GM11168 (cell line): ENCODE measurements around the gene EPHB1.
"Not testable (repeated sequence)": the region's sequence is repeated elsewhere in the genome, so short reads cannot be mapped to it uniquely, and the experiment has no call there.

Experiments
- in situ Hi-C: fragments of 300-500 bp; cut with MboI; formaldehyde crosslinking; loops from one replicate; pipeline ENCODE4 v1.12.0; 2022; ENCODE audit warnings: low sequenced_read_pairs; ENCODE audit not compliant: unreplicated experiment

The EPHB1 gene

DNA sequence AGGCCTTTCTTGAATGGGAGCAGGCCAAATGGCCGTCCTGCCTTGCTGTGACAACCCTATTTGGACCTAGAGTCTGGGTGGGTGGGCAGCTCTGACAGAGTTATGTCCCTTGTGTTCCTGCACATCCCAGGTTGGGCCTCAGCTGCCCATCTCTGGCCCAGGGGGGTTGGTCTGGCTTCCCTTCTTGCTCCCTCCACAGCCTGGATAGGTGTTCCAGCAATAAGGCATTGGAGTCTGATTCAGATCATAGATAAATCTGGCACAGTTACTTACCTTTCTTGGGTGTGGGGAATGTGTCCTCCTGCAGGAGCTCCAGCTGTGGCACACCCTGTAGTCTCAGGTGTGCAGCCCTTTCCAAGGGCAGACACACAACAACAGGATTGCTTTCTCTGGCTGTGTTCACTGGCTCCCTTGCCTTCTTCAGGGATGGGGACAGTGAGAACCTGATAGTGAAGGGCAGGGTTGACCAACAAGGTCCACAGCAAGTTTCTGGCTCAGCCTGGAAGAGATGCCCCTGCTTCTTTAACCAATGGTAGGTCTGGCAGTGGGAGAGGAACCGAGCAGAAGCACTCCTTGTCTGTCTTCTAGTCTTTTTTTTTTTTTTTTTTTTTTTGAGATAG, 177.9 kb downstream of the EPHB1 start:
- in situ Hi-C loops = no loop called here

DNA sequence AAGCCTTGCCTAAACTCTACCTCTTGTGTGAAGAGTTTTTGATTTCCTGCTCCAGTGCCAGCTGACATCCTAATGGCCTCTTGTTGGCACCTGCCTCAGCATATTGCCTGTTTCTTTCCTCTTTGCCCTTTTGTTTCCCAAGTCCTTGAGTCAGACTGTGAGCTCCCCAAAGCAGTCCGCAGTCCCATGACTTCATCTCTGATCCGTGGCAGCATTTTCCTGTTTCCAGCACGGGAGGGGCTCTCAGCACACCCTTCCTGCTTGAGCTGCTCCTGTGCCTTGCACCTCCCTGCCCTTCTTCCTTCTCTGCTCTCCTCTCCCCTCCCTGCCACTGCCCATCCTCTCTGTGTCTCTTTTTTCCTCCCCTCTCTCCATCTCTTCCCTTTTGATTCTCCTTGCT, 179.6 kb downstream of the EPHB1 start:
- in situ Hi-C loops = no loop called here

DNA sequence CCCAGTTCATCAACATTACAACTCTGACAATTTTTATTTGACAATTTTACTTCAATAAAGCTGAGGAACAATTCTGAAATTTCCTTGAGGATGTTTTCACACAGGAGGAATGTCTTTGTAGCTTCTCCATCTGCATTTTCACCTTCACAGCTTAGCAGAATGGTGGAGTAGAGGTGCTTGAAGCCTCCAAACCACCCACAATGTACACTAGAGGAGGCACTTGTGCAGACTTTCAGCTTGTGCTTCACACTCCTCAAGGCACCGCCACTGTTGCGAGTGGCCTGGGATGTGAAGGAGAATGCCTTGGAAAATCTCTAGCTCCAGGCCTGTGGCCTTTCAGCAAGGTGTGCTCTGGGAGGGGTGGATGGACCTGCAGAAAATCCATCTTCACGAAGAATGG, 181.9 kb downstream of the EPHB1 start:
- in situ Hi-C loops = no loop called here

DNA sequence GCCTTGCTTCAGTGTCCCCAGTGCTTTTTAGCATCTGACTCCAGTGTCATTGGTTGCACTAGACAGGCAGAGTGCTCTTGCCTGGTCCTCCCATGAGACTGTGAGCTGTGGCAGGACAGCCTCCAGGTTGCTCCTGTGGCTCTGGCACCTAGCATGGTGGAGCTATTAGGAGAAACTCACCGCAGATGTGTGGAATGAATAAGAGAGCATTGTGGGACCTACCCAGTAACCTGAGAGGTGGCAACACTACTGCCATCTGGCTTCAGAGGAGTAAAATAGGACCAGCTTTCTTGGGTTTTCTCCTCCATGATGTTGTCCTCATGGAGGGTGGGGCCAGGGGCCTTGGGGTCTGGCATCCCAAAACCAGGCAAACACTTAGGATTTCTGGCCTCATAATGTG, 183.6 kb downstream of the EPHB1 start:
- in situ Hi-C loops = no loop called here

DNA sequence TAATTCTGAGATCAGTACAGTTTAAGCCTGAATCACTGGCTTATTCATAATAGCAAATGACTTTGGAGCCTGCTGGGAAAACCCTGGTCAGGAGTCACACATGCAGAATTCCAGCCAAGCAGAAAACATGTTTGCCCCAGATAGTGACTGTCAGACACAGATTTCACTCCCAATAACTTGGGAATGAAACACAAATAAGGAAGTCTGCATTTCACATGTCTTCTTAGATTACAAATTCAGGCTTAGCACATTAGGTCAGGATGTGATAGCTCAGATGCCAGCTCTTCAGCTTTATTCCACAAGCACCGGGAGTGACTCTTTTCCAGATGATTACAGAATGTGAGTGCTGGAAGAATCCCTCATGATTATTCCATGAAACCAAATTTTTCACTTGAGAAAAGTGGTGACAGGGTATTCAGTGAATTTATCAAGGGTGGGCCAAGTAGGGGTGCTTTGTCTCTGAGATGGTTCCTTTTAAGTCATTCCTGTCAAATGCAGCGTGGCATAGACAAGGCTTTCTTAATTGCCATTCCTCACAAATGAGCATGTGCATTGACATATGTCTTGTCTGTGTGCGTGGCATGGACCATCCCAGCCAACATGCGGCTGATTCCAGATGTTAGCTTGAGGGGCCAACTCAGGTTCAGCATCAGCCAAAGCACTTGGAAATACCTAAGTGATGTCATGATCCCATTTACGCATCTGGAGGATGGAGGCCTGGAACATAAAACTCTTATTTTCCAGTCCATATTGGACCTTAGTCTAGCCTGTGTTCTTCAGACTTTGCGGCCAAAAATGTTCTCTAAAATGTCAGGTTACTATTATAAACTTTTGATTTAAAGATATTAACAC, 191.0 kb downstream of the EPHB1 start:
- in situ Hi-C loops = no loop called here

DNA sequence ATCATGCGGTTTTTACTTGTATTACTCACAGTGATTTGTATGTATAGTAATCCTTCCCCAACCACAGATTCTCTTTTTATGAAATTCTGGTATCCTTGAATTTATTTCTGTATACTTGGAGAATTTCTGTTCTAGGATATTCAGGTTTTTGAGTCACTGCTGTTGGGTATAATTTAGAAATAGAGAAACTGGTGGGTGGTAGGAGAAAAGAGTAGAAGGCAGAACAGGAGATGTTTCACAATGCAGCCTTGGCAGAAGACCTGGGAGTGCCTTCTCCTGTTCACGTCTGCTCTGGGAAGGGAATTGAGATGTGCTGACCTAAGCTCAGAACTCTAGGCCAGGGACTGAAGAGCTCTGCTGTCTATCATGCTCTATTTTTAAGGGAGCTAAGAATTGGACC, 193.6 kb downstream of the EPHB1 start:
- in situ Hi-C loops = no loop called here

DNA sequence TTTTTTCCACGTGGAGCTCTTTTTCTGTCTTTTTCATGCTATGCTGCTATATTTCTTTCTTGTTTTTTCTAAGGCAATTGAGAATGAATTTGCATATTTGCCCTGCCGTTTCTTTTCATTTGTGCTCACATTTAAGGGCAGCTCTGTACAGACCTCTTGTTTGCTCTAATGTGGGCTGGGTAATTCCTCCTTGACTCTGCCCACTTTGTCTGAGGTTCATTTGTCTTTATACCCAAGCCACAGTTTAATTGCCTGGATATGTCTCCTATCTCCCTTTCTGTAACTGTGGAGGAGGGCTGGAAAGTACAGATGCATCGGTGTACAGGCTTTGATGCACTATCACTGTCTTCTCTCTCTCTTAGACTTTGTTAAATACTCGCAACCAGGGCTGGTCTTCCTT, 195.9 kb downstream of the EPHB1 start:
- in situ Hi-C loops = no loop called here

DNA sequence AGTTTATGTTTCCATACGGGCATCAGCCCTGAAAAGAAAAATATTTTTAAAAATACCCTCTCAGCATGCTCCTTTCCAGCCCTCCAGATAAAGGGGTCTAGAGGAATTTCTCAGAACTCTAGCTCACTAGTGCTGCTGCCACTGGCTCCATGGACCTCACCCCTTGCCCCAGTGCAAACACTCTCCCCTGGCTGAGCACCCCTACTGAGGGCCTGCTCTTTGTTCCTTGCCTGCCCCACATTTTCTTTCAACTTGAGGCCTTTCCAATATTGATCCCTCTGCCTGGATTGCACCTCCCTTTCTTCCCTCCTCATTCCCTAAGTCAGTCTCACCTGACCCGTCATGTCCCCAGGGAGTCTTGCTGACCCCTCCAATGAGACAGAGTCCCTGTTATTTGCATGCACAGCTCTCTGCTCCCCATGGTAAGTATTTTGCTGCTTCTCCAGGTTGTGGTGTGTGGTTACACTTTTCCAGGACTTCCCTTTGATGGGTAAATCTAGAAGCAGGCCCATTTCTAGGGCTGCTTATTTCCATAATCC, 196.5 kb downstream of the EPHB1 start:
- in situ Hi-C loops = no loop called here

DNA sequence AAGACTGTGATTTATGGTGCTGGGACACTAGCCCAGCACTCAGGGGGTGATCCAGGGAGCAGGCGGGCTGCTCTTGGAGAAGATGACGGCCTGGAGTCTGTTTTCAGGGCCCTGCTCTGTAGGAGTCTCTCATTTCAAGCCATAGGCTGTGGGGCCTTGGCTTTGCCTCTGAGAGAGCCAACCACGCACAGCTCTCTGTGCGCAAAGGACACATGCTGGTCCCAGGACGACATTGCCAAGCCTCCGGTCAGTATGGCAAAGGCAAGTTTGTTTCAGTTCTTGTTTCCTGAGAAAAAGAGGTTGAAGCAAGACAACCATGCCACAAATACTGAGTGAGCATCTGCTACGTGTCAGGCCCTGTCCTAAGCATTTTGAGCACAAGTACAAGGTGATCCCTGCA, 197.1 kb downstream of the EPHB1 start:
- in situ Hi-C loops = no loop called here

DNA sequence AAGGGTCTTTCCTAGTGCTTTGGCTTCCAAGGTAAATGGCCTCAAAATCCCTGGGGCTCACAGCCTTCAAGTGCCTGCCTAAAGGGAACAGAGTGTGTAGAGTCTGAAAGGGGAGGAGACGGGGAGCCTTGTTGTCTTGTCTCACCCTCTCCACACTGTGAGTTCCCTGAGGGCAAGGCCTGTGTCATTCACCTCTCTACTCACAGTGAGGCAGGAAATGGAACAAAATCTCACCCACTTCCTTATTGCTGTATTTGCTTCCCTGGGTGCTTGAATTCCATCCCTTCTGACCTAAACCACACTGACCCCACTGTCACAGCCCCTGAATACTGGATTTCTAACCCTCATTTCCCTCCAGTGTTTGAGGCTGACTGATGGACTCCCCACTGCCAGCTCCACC, 197.5 kb downstream of the EPHB1 start:
- in situ Hi-C loops = no loop called here

DNA sequence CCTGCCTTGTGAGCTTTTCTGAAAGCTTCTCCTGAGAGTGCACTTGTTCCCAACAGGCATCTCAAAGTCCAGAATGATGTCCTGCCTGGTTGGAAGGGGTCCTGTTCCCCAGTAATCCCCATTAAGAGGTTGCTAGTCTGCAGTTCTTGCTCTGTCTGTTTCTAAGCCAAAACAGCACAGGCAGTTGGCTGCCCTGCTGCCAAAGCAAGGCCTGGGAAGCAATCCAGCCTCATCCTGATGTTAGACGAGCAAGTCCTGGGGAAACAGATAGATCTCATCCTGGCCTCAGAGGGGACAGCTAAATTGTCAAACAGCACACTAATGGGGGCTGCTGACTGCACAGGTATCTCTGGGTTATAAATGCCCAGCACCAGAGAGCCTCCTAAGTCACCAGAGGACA, 198.0 kb downstream of the EPHB1 start:
- in situ Hi-C loops = no loop called here

DNA sequence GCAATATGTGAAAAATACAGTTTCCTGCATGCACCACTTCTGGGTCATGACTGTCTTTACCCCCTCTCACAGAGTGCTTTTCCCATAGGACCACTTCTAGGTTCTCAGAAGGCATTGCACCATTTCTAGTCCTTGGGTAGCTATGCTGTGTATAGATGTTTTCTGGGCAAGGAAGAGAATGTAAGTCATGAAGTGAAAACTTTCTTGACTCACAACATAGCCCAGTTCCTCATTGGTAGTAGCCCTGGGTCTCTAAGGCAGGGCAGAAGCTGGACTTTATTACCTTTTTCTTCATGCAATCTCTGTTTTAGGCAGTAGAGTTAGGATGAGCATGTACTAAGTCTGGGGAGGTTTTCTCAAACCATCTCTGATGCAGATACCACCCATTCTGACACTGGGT, 203.1 kb downstream of the EPHB1 start:
- in situ Hi-C loops = no loop called here

DNA sequence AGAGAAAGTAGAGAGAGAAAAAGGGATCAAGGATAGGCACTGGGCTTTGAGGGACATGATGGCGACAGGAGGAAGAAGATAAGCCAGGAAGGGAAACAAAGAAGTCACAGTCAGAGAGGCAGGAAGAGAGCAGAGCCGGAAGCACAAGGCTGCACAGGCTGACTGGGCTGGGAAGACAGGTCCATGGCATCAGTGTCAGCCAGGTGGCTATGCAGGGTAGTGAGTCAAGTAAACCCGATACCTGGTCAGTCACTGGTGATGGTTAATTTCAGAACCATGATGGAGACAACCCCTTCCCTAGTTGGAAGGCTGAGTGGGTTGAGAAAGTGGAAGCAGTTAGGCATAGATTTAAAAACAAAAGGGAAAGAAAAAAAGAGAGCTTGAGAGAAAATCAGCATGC, 203.8 kb downstream of the EPHB1 start:
- in situ Hi-C loops = no loop called here

DNA sequence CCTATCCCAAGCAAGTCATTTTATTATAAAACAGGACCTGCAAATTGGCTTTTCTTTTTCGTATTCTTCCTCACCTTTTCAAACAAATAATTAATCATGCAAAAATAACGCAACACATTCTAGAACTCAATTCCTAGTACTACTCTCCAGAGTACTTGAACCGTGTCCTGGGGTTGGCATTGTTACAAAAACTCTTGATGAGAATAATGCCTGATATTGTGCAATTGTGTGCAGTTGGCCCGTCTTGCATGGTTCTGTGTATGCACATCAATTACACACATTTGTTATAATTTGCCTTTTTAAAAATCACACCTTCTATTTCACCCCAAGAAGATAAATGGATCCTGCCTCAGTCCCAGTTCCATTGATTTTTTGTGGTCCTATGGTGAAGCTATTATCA, 205.4 kb downstream of the EPHB1 start:
- in situ Hi-C loops = no loop called here

DNA sequence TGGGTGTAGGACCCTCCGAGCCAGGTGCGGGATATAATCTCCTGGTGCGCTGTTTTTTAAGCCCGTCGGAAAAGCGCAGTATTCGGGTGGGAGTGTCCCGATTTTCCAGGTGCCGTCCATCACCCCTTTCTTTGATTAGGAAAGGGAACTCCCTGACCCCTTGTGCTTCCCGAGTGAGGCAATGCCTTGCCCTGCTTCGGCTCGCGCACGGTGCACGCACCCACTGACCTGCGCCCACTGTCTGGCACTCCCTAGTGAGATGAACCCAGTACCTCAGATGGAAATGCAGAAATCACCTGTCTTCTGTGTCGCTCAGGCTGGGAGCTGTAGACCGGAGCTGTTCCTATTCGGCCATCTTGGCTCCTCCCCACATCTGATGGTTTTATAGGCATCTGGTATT, 210.6 kb downstream of the EPHB1 start:
- in situ Hi-C loops = not testable (repeated sequence)

DNA sequence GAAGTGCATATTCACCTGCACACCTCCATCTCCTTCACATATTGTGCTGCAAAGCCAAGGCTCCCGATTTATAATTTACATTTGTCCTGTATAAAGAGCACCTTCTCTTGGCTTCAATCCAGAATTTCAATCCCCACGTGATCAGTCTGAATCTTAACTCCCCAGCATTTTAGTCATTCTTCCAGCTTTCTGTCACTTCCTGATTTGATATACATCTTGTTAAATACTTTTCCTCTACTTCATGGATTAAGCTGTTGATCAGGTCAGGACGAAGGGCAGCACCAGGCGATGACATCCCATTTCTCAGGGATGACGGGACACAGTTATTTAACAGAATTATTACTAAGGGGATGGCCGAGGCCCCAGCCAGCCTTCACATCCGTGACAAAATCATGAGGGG, 212.5 kb downstream of the EPHB1 start:
- in situ Hi-C loops = no loop called here

DNA sequence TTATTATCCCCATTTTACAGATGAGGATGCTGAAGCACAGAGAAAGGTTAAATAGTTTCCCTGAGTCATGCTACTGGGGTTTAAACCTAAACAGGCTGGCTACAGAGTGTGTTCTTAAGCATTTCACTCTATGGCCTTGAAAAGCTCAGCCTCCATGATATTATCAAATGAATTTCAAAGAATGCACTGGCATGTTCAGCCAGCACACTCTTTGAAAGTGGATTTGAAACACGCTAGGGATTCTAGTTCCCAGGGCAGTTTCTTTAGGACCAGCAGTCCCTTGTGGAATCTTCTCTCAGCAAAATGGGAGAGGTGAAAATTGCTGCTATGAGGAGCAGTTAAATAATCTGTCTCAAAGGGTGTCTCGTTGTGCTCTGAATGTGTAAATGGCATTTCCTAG, 213.3 kb downstream of the EPHB1 start:
- in situ Hi-C loops = no loop called here

DNA sequence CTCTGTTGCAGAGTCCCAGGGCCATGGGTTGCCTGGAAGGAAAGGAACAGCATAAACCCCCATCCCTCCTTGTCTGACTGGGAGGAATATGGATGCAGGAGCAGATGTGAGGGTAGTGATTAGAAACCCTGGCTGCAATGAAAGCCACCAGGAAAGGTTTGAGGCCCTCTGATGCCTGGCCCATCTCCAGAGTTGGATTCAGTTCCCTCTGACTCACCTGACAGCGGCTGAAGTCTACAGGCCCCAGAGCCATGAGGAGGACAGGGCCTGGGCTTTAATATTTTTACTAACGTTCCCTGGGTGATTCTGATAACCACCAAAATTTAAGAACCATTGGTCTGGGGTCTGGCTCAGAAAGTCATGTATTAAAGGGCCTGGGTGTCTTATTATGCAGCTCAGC, 214.0 kb downstream of the EPHB1 start:
- in situ Hi-C loops = no loop called here

DNA sequence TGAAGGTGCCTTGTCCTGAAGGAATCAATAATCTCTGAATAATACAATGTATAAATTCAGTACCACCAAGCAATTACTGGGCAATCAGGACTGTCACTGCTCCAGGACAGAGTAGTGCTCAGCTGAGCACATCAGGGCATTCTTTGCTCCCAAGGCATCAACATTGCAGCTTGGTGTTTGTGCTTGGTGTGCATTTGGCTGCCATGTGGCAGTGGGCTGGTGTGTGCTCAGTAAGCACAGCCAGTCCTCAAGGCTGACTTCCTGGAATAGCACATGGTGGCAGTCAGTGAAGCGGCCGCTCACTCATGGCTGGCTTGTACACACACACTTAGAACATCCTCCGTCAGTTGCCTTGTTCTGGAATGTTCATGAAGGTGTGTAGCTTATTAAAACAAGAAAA, 217.0 kb downstream of the EPHB1 start:
- in situ Hi-C loops = no loop called here

DNA sequence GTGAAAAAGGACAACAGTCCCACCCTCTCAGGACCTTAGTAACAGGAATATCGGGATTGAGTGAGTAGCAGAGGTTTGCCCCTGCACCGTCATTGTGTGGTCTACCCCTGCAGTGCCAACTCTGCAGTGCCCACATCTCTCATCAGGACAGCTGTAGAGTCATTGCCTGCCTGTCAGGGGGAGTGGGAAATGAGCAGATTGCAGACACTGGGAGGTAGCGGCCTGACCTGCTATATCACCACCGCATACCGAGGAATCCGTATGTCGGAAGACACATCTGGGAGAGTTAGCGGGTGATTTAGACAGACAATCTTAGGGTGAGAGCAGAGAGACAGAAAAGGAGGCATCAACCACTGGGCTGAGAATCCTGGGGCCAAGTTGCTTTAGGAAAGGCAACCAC, 218.1 kb downstream of the EPHB1 start:
- in situ Hi-C loops = no loop called here

DNA sequence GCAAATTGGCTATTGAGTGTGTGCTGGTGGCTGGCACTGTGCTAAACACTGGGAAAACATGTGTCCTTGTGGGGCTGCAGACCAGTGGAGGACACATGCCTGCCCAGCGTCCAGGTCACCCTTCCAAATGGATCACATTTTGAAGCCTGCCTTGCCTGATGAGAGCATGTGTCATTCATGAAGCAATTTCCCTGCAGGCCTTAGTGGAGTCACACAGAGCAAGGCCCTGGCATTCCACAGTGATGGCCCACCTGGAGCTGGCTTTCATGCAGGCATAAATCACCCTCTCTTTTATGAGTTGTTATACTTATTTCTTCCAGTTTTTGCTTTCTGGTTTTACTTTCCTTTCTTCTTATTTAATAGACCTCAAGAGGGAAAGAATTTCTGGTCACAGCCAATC, 219.5 kb downstream of the EPHB1 start:
- in situ Hi-C loops = no loop called here
